GM19035 (cell line): ENCODE measurements around the gene CLRN2.
"Not testable (repeated sequence)": the region's sequence is repeated elsewhere in the genome, so short reads cannot be mapped to it uniquely, and the experiment has no call there.

Source experiments
- ATAC-seq: cut with Tn5 transposase; IDR thresholded peaks from one replicate; pipeline ENCODE4 v1.9.1; 2021; ENCODE audit not compliant: unreplicated experiment

CLRN2 gene

GRCh38 chr4:17544205-17544604, 29.2 kb downstream of the CLRN2 start:
- ATAC-seq: no peak

- no peak for ATAC-seq
Measured at GRCh38 chr4:17544831-17545234, 29.9 kb downstream of the CLRN2 start.

GRCh38 chr4:17545374-17546140, 30.6 kb downstream of the CLRN2 start:
- ATAC-seq: no peak

- ATAC-seq: no peak
Measured at GRCh38 chr4:17546222-17546621, 31.3 kb downstream of the CLRN2 start.

GRCh38 chr4:17546678-17547077, 31.7 kb downstream of the CLRN2 start:
- ATAC-seq: no peak

- no peak for ATAC-seq
Measured at GRCh38 chr4:17550549-17550948, 35.6 kb downstream of the CLRN2 start.

GRCh38 chr4:17552427-17552826, 37.5 kb downstream of the CLRN2 start:
- no peak for ATAC-seq

GRCh38 chr4:17554568-17554967, 39.6 kb downstream of the CLRN2 start:
- no peak for ATAC-seq

- no peak for ATAC-seq
Measured at GRCh38 chr4:17556498-17556897, 41.5 kb downstream of the CLRN2 start.

GRCh38 chr4:17557880-17558279, 42.9 kb downstream of the CLRN2 start:
- ATAC-seq: no peak

- no peak for ATAC-seq
Measured at GRCh38 chr4:17558941-17559708, 44.2 kb downstream of the CLRN2 start.

- ATAC-seq: no peak
Measured at GRCh38 chr4:17559709-17560048, 44.7 kb downstream of the CLRN2 start.

- no peak for ATAC-seq
Measured at GRCh38 chr4:17560065-17560673, 45.2 kb downstream of the CLRN2 start.

GRCh38 chr4:17561195-17561909, 46.4 kb downstream of the CLRN2 start:
- ATAC-seq: no peak

- no peak for ATAC-seq
Measured at GRCh38 chr4:17562157-17562556, 47.2 kb downstream of the CLRN2 start.

- ATAC-seq: no peak
Measured at GRCh38 chr4:17565846-17566245, 50.9 kb downstream of the CLRN2 start.

GRCh38 chr4:17567271-17567670, 52.3 kb downstream of the CLRN2 start:
- no peak for ATAC-seq

- ATAC-seq: no peak
Measured at GRCh38 chr4:17574206-17574605, 59.2 kb downstream of the CLRN2 start.

GRCh38 chr4:17575177-17575576, 60.2 kb downstream of the CLRN2 start:
- ATAC-seq: not testable (repeated sequence)
